ENCODE data around the gene AGPAT1. TPM values are rescaled to one million over a fixed set of nuclear protein-coding genes. Genes with fewer than 3 reads are reported as not detected.

Gene AGPAT1
- total and polyA plus RNA-seq, 2 of the 13 experiments (the other 11 are each of a cell fraction or from before 2014, with no cell fraction given), result 51.3 to 139 TPM

- TF ChIP-seq BCL6 (CRISPR knock-in tag; IDR thresholded peaks at IDR 0.05), result no peak
- no peak for TF ChIP-seq ZNF296 (CRISPR knock-in tag; conservative IDR thresholded peaks at IDR 0.05)
- TF ChIP-seq RAD51 (IDR thresholded peaks at IDR 0.05; ENCODE audit: borderline replicate concordance), result no peak
- TF ChIP-seq ZNF558 (CRISPR knock-in tag; IDR thresholded peaks at IDR 0.05; ENCODE audit: borderline replicate concordance), result no peak
- TF ChIP-seq ZNF205 (CRISPR knock-in tag; IDR thresholded peaks at IDR 0.05), result no peak
- no peak for TF ChIP-seq ZMYM2 (CRISPR knock-in tag; IDR thresholded peaks at IDR 0.05)
- TF ChIP-seq, protein P1, sequence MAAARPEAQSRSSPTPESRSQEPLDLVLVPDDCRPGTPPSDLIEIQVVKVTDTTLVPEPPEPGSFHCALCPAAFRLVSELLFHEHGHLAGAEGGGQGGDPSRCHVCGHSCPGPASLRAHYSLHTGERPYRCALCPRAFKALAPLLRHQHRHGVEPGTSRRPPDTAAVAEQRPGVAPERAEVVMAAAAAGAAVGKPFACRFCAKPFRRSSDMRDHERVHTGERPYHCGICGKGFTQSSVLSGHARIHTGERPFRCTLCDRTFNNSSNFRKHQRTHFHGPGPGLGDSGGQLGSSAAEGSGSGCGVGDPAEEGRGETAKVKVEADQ (CRISPR knock-in tag; IDR thresholded peaks at IDR 0.05; ENCODE audit: borderline replicate concordance), result no peak
- TF ChIP-seq KLF12 (CRISPR knock-in tag; IDR thresholded peaks at IDR 0.05; ENCODE audit: borderline replicate concordance), result 0 out of 2 replicates have a peak, but pooled peaks have one; percentile 40
- TF ChIP-seq ATF7-NPFF (CRISPR knock-in tag; IDR thresholded peaks at IDR 0.05; ENCODE audit: low read depth), result no peak
- no peak for TF ChIP-seq ZNF563 (CRISPR knock-in tag; IDR thresholded peaks at IDR 0.05)
- TF ChIP-seq ZNF264 (CRISPR knock-in tag; IDR thresholded peaks at IDR 0.05), result no peak
- TF ChIP-seq, protein P2, sequence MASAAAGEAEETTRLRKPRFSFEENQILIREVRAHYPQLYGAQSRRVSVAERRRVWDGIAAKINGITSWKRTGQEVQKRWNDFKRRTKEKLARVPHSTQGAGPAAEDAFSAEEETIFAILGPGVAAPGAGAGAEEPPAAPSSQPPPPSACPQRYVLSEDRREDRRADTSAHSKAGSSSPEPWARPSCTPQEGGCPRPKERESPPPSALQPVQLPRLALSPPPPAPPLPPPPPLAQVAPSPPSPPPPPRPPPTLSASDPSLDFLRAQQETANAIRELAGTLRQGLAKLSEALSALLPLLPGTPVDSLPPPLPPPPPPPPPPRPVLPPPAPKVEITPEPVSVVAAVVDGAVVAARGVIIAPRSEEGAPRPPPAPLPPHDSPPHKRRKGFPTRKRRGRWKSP (CRISPR knock-in tag; IDR thresholded peaks at IDR 0.05), result no peak
- peak; percentile 16; the same call in 1 of the 2 replicates for TF ChIP-seq ISL2 (CRISPR knock-in tag; IDR thresholded peaks at IDR 0.05)
- no peak for TF ChIP-seq RBM22 (optimal IDR thresholded peaks at IDR 0.05; ENCODE audit: low read length)
- TF ChIP-seq ZSCAN9 (CRISPR knock-in tag; IDR thresholded peaks at IDR 0.05; ENCODE audit: borderline replicate concordance), result no peak
- TF ChIP-seq HMGXB4 (CRISPR knock-in tag; IDR thresholded peaks at IDR 0.05; ENCODE audit: borderline replicate concordance in 1 of 2, low read depth in 1 of 2), result no peak; a peak in 1 of 4 replicates
- no peak for TF ChIP-seq TCF12 (IDR thresholded peaks at IDR 0.05)
- no peak for TF ChIP-seq TCF12 (CRISPR knock-in tag; IDR thresholded peaks at IDR 0.05)
- TF ChIP-seq, protein P3, sequence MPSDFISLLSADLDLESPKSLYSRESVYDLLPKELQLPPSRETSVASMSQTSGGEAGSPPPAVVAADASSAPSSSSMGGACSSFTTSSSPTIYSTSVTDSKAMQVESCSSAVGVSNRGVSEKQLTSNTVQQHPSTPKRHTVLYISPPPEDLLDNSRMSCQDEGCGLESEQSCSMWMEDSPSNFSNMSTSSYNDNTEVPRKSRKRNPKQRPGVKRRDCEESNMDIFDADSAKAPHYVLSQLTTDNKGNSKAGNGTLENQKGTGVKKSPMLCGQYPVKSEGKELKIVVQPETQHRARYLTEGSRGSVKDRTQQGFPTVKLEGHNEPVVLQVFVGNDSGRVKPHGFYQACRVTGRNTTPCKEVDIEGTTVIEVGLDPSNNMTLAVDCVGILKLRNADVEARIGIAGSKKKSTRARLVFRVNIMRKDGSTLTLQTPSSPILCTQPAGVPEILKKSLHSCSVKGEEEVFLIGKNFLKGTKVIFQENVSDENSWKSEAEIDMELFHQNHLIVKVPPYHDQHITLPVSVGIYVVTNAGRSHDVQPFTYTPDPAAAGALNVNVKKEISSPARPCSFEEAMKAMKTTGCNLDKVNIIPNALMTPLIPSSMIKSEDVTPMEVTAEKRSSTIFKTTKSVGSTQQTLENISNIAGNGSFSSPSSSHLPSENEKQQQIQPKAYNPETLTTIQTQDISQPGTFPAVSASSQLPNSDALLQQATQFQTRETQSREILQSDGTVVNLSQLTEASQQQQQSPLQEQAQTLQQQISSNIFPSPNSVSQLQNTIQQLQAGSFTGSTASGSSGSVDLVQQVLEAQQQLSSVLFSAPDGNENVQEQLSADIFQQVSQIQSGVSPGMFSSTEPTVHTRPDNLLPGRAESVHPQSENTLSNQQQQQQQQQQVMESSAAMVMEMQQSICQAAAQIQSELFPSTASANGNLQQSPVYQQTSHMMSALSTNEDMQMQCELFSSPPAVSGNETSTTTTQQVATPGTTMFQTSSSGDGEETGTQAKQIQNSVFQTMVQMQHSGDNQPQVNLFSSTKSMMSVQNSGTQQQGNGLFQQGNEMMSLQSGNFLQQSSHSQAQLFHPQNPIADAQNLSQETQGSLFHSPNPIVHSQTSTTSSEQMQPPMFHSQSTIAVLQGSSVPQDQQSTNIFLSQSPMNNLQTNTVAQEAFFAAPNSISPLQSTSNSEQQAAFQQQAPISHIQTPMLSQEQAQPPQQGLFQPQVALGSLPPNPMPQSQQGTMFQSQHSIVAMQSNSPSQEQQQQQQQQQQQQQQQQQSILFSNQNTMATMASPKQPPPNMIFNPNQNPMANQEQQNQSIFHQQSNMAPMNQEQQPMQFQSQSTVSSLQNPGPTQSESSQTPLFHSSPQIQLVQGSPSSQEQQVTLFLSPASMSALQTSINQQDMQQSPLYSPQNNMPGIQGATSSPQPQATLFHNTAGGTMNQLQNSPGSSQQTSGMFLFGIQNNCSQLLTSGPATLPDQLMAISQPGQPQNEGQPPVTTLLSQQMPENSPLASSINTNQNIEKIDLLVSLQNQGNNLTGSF (CRISPR knock-in tag; IDR thresholded peaks at IDR 0.05), result 0 out of 2 replicates have a peak, but pooled peaks have one; percentile 13
- no peak for TF ChIP-seq MBD4 (IDR thresholded peaks at IDR 0.05; ENCODE audit: borderline replicate concordance, low read length)
- no peak for TF ChIP-seq ZFP82 (CRISPR knock-in tag; IDR thresholded peaks at IDR 0.05; ENCODE audit: borderline replicate concordance)
- TF ChIP-seq ZNF691 (CRISPR knock-in tag; IDR thresholded peaks at IDR 0.05; ENCODE audit: borderline replicate concordance, low read depth), result no peak
Observed at GRCh38 chr6:32127409-32127716, 48.5 kb downstream of the AGPAT1 start (continued).
